Central memory CD8-positive, alpha-beta T cell (primary cell): ENCODE data around the gene N4BP2L1.

Experiments
- ATAC-seq: fragments of 150-1000 bp; cut with Tn5 transposase; replicated peaks from 2 replicates; pipeline ENCODE4 v1.10.0; 2022; ENCODE audit warnings: mild to moderate bottlenecking, moderate FRiP score, moderate number of reproducible peaks; ENCODE audit not compliant: poor library complexity, severe bottlenecking; ENCODE audit errors: extremely low read depth
- DNase-seq, 2 donors: peaks; one replicate each; pipeline ENCODE4 v3.0.0; 2021; ENCODE audit warnings: low spot score in 2 of 2
- H3K27ac Mint-ChIP-seq: one replicate; pipeline ENCODE4 v1.8.0; 2022; ENCODE audit warnings: low read depth, mild to moderate bottlenecking, moderate library complexity, mixed read lengths
- H3K27me3 Mint-ChIP-seq: one replicate; pipeline ENCODE4 v1.8.0; 2022; ENCODE audit warnings: mixed read lengths
- H3K36me3 Mint-ChIP-seq: one replicate; pipeline ENCODE4 v1.8.0; 2022; ENCODE audit warnings: mild to moderate bottlenecking, moderate library complexity, mixed read lengths; ENCODE audit not compliant: insufficient read depth
- H3K4me1 Mint-ChIP-seq: one replicate; pipeline ENCODE4 v1.8.0; 2022; ENCODE audit warnings: mixed read lengths
- H3K4me3 Mint-ChIP-seq: one replicate; pipeline ENCODE4 v1.8.0; 2022; ENCODE audit warnings: mild to moderate bottlenecking, moderate library complexity, mixed read lengths
- H3K9me3 Mint-ChIP-seq: one replicate; pipeline ENCODE4 v1.8.0; 2022; ENCODE audit warnings: mixed read lengths

Gene N4BP2L1

GRCh38 chr13:32427852-32428580 lies at the start of gene N4BP2L1:
N4BP2L1 (minus strand) TSS chr13:32428130; CDS start chr13:32428082, 48 bp downstream.
- Mint-ChIP-seq H3K36me3 (peaks cover 28% of the 10 kb centered on the region), H3K4me3 (peak within 1 kb of the TSS; percentile 99), H3K27ac (peak within 1 kb of the TSS; percentile 100), H3K27me3 (no peaks in the 10 kb centered on the region), H3K4me1 (peaks cover 39% of the 10 kb centered on the region), H3K9me3 (no peaks in the 10 kb centered on the region)
- DNase-seq (peak; percentile 65 to 77), ATAC-seq (peak; percentile 66)

DNA sequence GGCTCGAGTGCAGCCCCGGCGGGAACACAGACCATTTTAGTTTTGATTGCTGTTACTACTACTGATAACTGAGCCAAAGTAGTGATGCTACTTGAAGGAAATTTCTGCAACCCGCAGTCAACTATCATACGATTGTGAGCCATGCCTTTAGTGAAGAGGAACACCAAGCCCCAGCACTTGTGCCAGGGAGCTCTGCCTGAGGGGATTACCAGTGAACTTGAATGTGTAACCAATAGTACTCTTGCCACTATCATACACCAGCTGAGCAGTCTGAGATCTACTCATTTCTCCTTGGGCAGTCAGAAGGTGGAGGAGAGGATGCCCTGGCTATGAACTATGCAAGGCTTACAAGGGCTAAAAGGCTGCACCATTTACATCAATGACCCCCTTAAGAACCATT lies 49.0 kb upstream of the N4BP2L1 start:
- H3K4me3 Mint-ChIP-seq = no peak overlapping the region
- DNase-seq (no peak), ATAC-seq (no peak)
- H3K9me3 Mint-ChIP-seq = no peaks in the 10 kb centered on the region
- H3K36me3 Mint-ChIP-seq = no peaks in the 10 kb centered on the region
- H3K27me3 Mint-ChIP-seq = no peaks in the 10 kb centered on the region
- H3K27ac Mint-ChIP-seq = no peak overlapping the region
- H3K4me1 Mint-ChIP-seq = no peaks in the 10 kb centered on the region

- Mint-ChIP-seq H3K4me3 (no peak overlapping the region), H3K9me3 (no peaks in the 10 kb centered on the region), H3K27me3 (no peaks in the 10 kb centered on the region), H3K4me1 (no peaks in the 10 kb centered on the region), H3K27ac (no peak overlapping the region), H3K36me3 (no peaks in the 10 kb centered on the region)
- ATAC-seq (no peak), DNase-seq (no peak)
These were observed 48.2 kb upstream of the N4BP2L1 start for GRCh38 chr13:32476021-32476731.

- ATAC-seq (no peak), DNase-seq (no peak)
- Mint-ChIP-seq H3K27me3 (no peaks in the 10 kb centered on the region), H3K36me3 (peaks cover 2% of the 10 kb centered on the region), H3K27ac (no peak overlapping the region), H3K4me3 (no peak overlapping the region), H3K9me3 (no peaks in the 10 kb centered on the region), H3K4me1 (no peaks in the 10 kb centered on the region)
These were observed 47.3 kb upstream of the N4BP2L1 start for GRCh38 chr13:32474999-32475792.

- DNase-seq = no peak
- Mint-ChIP-seq H3K4me3 (no peak overlapping the region), H3K36me3 (peaks cover 4% of the 10 kb centered on the region), H3K27me3 (no peaks in the 10 kb centered on the region), H3K9me3 (no peaks in the 10 kb centered on the region), H3K27ac (no peak overlapping the region), H3K4me1 (no peaks in the 10 kb centered on the region)
- no peak for ATAC-seq
These were observed 45.7 kb upstream of the N4BP2L1 start for GRCh38 chr13:32473650-32474049.

- H3K27ac Mint-ChIP-seq = no peak overlapping the region
- H3K9me3 Mint-ChIP-seq = no peaks in the 10 kb centered on the region
- peaks cover 4% of the 10 kb centered on the region for H3K36me3 Mint-ChIP-seq
- ATAC-seq (no peak), DNase-seq (no peak)
- no peaks in the 10 kb centered on the region for H3K27me3 Mint-ChIP-seq
- H3K4me1 Mint-ChIP-seq = no peaks in the 10 kb centered on the region
- H3K4me3 Mint-ChIP-seq = no peak overlapping the region
These were observed 44.3 kb upstream of the N4BP2L1 start for GRCh38 chr13:32472194-32472621.

DNA sequence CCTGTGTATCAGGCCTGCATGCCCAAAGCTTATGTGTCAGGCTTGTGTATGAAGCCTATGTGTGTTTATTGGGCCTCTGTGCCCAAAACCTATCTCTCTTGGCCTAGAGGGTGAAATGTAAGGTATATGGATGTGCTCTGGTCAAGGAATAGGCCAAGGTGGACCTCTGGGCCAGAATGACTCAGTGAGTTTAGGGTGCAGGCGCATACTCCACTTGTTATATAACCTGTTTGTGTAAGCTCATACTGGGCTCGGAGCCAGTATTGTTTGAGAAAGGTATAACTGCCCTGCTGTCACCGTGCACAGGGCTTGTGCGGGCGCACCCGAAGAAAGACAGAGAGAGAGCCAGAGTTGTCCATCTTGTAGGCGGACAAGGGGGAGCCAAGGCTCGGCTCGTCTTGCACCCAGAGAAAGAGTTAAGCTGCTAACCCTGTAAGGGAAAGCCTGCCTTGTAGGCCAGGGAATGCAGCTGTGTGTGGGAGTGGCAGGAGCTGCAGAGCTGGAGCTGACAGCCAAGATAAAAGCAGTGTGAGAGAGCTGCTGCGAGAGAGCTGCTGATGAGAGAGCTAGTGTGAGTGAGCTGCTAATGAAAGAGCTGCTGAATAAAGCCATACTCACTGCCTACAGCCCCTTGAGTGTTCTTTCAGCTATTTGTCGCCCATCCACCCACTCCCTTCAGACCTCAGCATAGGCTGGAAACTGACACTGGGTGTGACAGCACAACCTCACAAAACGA lies 43.4 kb upstream of the N4BP2L1 start:
- no peak overlapping the region for H3K4me3 Mint-ChIP-seq

GRCh38 chr13:32468502-32469142 lies 40.7 kb upstream of the N4BP2L1 start:
- no peak for DNase-seq
- H3K27ac Mint-ChIP-seq = no peak overlapping the region
- H3K36me3 Mint-ChIP-seq = peaks cover 4% of the 10 kb centered on the region
- no peaks in the 10 kb centered on the region for H3K4me1 Mint-ChIP-seq
- H3K9me3 Mint-ChIP-seq = no peaks in the 10 kb centered on the region
- no peak overlapping the region for H3K4me3 Mint-ChIP-seq
- ATAC-seq = no peak
- H3K27me3 Mint-ChIP-seq = no peaks in the 10 kb centered on the region

More for the DNA sequence above, 43.4 kb upstream of the N4BP2L1 start:
- peaks cover 4% of the 10 kb centered on the region for H3K36me3 Mint-ChIP-seq
- no peak overlapping the region for H3K27ac Mint-ChIP-seq
- H3K4me1 Mint-ChIP-seq = no peaks in the 10 kb centered on the region
- DNase-seq (no peak), ATAC-seq (no peak)
- no peaks in the 10 kb centered on the region for H3K9me3 Mint-ChIP-seq
- H3K27me3 Mint-ChIP-seq = no peaks in the 10 kb centered on the region

DNA sequence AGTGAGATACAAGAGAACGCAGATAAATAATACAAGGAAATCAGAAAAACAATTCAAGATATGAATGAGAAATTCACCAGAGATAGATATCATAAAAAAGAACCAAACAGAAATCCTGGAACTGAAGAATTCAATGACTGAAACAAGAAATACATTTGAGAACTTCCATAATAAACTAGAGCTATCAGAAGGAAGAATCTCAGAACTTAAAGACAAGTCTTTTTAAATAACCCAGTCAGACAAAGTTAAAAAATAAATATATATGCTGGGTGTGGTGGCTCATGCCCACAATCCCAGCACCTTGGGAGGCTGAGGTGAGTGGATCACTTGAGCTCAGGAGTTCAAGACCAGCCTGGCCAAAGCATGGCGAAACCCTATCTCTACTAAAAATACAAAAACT lies 28.7 kb upstream of the N4BP2L1 start:
- Mint-ChIP-seq H3K4me3 (no peak overlapping the region), H3K27ac (no peak overlapping the region), H3K4me1 (peaks cover 10% of the 10 kb centered on the region), H3K36me3 (peaks cover 3% of the 10 kb centered on the region), H3K27me3 (no peaks in the 10 kb centered on the region), H3K9me3 (peaks cover 9% of the 10 kb centered on the region)
- DNase-seq (no peak), ATAC-seq (no peak)

GRCh38 chr13:32455594-32455903 lies 27.6 kb upstream of the N4BP2L1 start:
- H3K36me3 Mint-ChIP-seq = peaks cover 3% of the 10 kb centered on the region
- no peak overlapping the region for H3K27ac Mint-ChIP-seq
- no peak for DNase-seq
- H3K27me3 Mint-ChIP-seq = no peaks in the 10 kb centered on the region
- H3K9me3 Mint-ChIP-seq = peaks cover 9% of the 10 kb centered on the region
- H3K4me1 Mint-ChIP-seq = peaks cover 10% of the 10 kb centered on the region
- no peak for ATAC-seq
- H3K4me3 Mint-ChIP-seq = no peak overlapping the region

- peaks cover 10% of the 10 kb centered on the region for H3K4me1 Mint-ChIP-seq
- no peak for DNase-seq
- H3K9me3 Mint-ChIP-seq = peaks cover 9% of the 10 kb centered on the region
- no peaks in the 10 kb centered on the region for H3K27me3 Mint-ChIP-seq
- ATAC-seq = no peak
- no peak overlapping the region for H3K4me3 Mint-ChIP-seq
- no peak overlapping the region for H3K27ac Mint-ChIP-seq
- H3K36me3 Mint-ChIP-seq = peaks cover 3% of the 10 kb centered on the region
These were observed 27.1 kb upstream of the N4BP2L1 start for GRCh38 chr13:32454886-32455593.
